Breast epithelium (tissue), 4 donors: ENCODE measurements around the gene ANKRD24. TPM values are rescaled to one million over a fixed set of nuclear protein-coding genes. Genes with fewer than 3 reads are reported as not detected.
"Not testable (repeated sequence)": the region's sequence is repeated elsewhere in the genome, so short reads cannot be mapped to it uniquely, and the experiment has no call there.

Experiments used
- DNase-seq, 2 donors: peaks; one replicate each; pipeline ENCODE4 v3.0.0-alpha.2; 2019; ENCODE audit warnings: low spot score in 2 of 2
- H3K27ac ChIP-seq, 2 donors: fragments of 200-600 bp; sonication (generic) in 1 of 2; one replicate each; pipeline ENCODE4 v1.5.1; 2016 to 2019; ENCODE audit warnings: mild to moderate bottlenecking in 1 of 2
- H3K27me3 ChIP-seq, 2 donors: fragments of 200-600 bp; sonication (generic) in 1 of 2; one replicate each; pipeline versions ENCODE4 v1.5.1 to v1.6.0; 2017 to 2019; ENCODE audit warnings: control low read depth in 1 of 2, mild to moderate bottlenecking in 1 of 2
- H3K36me3 ChIP-seq: fragments of 200-600 bp; one replicate; pipeline ENCODE4 v1.5.1; 2019
- H3K4me1 ChIP-seq, 2 donors: fragments of 200-600 bp; sonication (generic); one replicate each; pipeline ENCODE4 v1.5.1; 2016 to 2019; ENCODE audit warnings: control low read depth in 1 of 2
- H3K4me3 ChIP-seq, 3 donors: fragments of 200-600 bp; sonication (generic); 1 replicate in 2 of 3; 2 replicates in 1 of 3; pipeline ENCODE4 v1.5.1; 2016 to 2019; ENCODE audit warnings: mild to moderate bottlenecking in 3 of 3, moderate library complexity in 2 of 3
- H3K9me3 ChIP-seq, 2 donors: fragments of 200-600 bp; sonication (generic) in 1 of 2; one replicate each; pipeline ENCODE4 v1.5.1; 2016 to 2019; ENCODE audit warnings: control low read depth in 1 of 2
- CTCF ChIP-seq, 3 donors: fragments of 450-650 bp; IDR thresholded peaks; one replicate each; pipeline ENCODE4 v1.5.1; 2016 to 2017; ENCODE audit warnings: antibody characterized with exemption in 3 of 3, mild to moderate bottlenecking in 3 of 3, moderate library complexity in 3 of 3
- POLR2A ChIP-seq: fragments of 450-650 bp; IDR thresholded peaks from one replicate; pipeline ENCODE4 v1.6.1; 2016; ENCODE audit warnings: antibody characterized with exemption, mild to moderate bottlenecking, moderate library complexity
- POLR2AphosphoS5 ChIP-seq, 3 donors: sonication (generic); formaldehyde crosslinking; IDR thresholded peaks; one replicate each; pipeline ENCODE4 v1.6.1; 2017; ENCODE audit warnings: antibody characterized with exemption in 3 of 3
- intact Hi-C: fragments of 100-400 bp; cut with DNase I; formaldehyde crosslinking; loops from one replicate; pipeline ENCODE4 v1.15.1; 2023; ENCODE audit warnings: low total_unique reads
- total RNA-seq, 3 donors: library from RNA; depleted of rRNA; stranded (reverse); fragments of >200 nt; gene quantifications; one replicate each; pipeline ENCODE4 v1.1.0, GENCODE V29; 2016

ANKRD24 gene
- total RNA-seq, 3 donors from 2014 or later = 0.80 to 3.2 (median 0.98) TPM

- Histone ChIP-seq H3K36me3 (no peaks in the 10 kb centered on the region), H3K4me3 (no peak overlapping the region), H3K27ac (no peak overlapping the region), H3K27me3 (no peaks in the 10 kb centered on the region), H3K9me3 (no peaks in the 10 kb centered on the region), H3K4me1 (no peaks in the 10 kb centered on the region)
- DNase-seq = no peak
- intact Hi-C loops = no loop called here
- TF ChIP-seq CTCF (IDR thresholded peaks at IDR 0.05) = no peak
- no peak for TF ChIP-seq POLR2A
- TF ChIP-seq POLR2AphosphoS5 (IDR thresholded peaks at IDR 0.05) = no peak
These were observed 27.8 kb downstream of the ANKRD24 start for GRCh38 chr19:4210166-4210731.

DNA sequence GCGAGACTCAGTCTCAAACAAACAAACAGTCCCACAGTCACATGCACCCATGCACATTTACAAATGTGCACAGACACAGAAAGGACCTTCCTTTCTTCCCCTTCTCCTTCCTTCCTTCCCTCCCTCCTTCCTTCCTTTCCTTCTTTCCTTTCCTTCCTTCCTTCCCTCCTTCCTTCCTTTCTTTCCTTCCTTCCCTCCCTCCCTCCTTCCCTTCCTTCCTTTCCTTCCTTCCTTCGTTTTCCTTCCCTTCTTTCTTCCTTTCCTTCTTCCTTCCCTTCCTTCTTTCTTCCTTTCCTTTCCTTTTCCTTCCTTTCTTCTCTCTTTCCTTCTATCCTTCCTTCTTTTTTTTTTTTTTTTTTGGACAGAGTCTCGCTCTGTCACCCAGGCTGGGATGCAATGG, 30.6 kb downstream of the ANKRD24 start:
- intact Hi-C loops = loop anchor here (1.0 kb wide), 1 partner anchor 10 kb away; no protein-coding TSS in a partner anchor
- no peaks in the 10 kb centered on the region for H3K9me3 ChIP-seq

DNA sequence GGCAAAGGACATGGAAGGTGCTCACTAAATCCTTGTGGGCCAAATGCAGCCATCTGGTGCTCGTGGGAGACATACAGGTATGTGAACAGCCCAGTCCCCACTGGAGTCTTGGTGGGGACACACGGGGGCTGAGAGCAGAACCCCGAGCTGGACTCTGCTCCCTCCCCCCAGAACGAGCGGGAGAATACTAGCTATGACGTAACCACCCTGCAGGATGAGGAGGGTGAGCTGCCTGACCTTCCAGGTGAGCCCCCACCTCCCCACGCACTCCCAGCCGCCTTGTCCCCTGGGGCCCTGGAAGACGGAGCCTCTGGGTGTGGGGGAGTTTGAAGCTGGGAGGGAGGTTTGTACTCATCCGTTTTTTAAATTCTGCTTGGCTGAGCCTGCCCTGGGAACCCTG, 33.3 kb downstream of the ANKRD24 start:
- intact Hi-C loops = no loop called here
- Histone ChIP-seq H3K4me1 (no peaks in the 10 kb centered on the region), H3K36me3 (no peaks in the 10 kb centered on the region), H3K27me3 (no peaks in the 10 kb centered on the region), H3K4me3 (no peak overlapping the region), H3K9me3 (no peaks in the 10 kb centered on the region), H3K27ac (no peak overlapping the region)
- TF ChIP-seq POLR2AphosphoS5 (IDR thresholded peaks at IDR 0.05) = no peak
- TF ChIP-seq POLR2A = no peak
- TF ChIP-seq CTCF (IDR thresholded peaks at IDR 0.05) = no peak
- DNase-seq = no peak

More for the DNA sequence above, 30.6 kb downstream of the ANKRD24 start:
- Histone ChIP-seq H3K36me3 (no peaks in the 10 kb centered on the region), H3K4me1 (no peaks in the 10 kb centered on the region), H3K27me3 (no peaks in the 10 kb centered on the region), H3K27ac (no peak overlapping the region), H3K4me3 (no peak overlapping the region)
- DNase-seq = no peak
- no peak for TF ChIP-seq POLR2A
- TF ChIP-seq POLR2AphosphoS5 (IDR thresholded peaks at IDR 0.05) = no peak
- TF ChIP-seq CTCF (IDR thresholded peaks at IDR 0.05) = no peak

- Histone ChIP-seq H3K4me3 (no peak overlapping the region), H3K9me3 (no peaks in the 10 kb centered on the region), H3K36me3 (no peaks in the 10 kb centered on the region), H3K4me1 (no peaks in the 10 kb centered on the region), H3K27ac (no peak overlapping the region), H3K27me3 (no peaks in the 10 kb centered on the region)
- intact Hi-C loops = no loop called here
- TF ChIP-seq CTCF (IDR thresholded peaks at IDR 0.05) = no peak
- no peak for TF ChIP-seq POLR2A
- no peak for TF ChIP-seq POLR2AphosphoS5 (IDR thresholded peaks at IDR 0.05)
- DNase-seq = no peak
These were observed 34.4 kb downstream of the ANKRD24 start for GRCh38 chr19:4216846-4217245.

DNA sequence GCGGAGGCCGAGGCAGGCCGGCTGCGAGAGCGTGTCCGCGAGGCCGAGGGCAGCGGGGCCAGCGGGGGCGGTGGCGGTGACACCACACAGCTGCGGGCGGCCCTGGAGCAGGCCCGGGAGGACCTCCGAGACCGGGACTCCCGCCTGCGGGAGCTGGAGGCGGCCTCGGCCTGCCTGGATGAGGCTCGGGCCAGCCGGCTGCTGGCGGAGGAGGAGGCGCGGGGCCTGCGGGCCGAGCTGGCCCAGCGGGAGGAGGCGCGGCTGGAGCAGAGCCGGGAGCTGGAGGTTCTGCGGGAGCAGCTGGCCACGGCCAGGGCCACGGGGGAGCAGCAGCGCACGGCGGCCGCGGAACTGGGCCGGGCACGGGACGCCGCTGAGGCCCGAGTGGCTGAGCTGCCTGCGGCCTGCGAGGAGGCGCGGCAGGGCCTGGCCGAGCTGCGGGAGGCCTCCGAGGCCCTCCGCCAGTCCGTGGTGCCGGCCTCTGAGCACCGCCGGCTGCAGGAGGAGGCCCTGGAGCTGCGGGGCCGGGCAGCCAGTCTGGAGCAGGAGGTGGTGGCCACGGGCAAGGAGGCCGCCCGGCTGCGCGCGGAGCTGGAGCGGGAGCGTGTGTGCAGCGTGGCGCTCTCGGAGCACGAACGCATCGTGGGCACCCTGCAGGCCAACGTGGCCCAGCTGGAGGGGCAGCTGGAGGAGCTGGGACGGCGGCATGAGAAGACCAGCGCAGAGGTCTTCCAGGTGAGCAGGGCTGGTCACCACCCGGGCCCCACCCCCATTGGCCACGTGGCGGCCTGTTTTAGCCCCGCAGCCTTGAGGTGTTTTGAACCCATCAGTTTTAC, 35.2 kb downstream of the ANKRD24 start:
- Histone ChIP-seq H3K27me3 (no peaks in the 10 kb centered on the region), H3K4me1 (no peaks in the 10 kb centered on the region), H3K4me3 (no peak overlapping the region), H3K9me3 (no peaks in the 10 kb centered on the region), H3K36me3 (no peaks in the 10 kb centered on the region), H3K27ac (no peak overlapping the region)
- TF ChIP-seq POLR2AphosphoS5 (IDR thresholded peaks at IDR 0.05) (no peak), POLR2A (no peak), CTCF (IDR thresholded peaks at IDR 0.05) (no peak)
- intact Hi-C loops = no loop called here
- no peak for DNase-seq

DNA sequence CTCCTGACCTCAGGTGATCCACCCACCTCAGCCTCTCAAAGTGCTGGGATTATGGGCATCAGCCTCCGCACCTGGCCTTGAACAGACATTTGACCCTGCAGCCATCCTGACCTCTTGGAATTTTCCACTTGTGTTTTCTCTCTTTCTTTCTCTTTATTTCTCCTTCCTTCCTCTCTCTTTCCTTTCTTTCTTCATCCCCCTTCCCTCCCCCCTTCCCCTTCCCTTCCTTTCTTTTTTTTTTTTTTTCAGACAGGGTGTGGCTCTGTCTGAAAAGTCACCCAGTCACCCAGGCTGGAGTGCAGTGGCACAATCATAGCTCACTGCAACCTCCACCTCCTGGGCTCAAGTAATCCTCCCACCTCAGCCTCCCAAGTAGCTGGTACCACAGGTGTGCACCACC, 36.0 kb downstream of the ANKRD24 start:
- H3K27me3 ChIP-seq, H3K36me3 ChIP-seq, H3K27ac ChIP-seq, H3K4me1 ChIP-seq, H3K4me3 ChIP-seq, intact Hi-C loops, H3K9me3 ChIP-seq, DNase-seq: not testable (repeated sequence)
